NCI-H345 treated with DMSO at 0.1 percent for 48 hours (cell line): ENCODE measurements around the gene WNT7A.
"Not testable (repeated sequence)": the region's sequence is repeated elsewhere in the genome, so short reads cannot be mapped to it uniquely, and the experiment has no call there.

Experiments used
- DNase-seq: peaks from one replicate; lab custom pipeline; 2025; ENCODE audit not compliant: unreplicated experiment; lab: John Stamatoyannopoulos, UW

The WNT7A gene

GRCh38 chr3:13866041-13866965, 13.6 kb downstream of the WNT7A start:
- no peak for DNase-seq

GRCh38 chr3:13865581-13865980, 14.3 kb downstream of the WNT7A start:
- DNase-seq = no peak

GRCh38 chr3:13865106-13865505, 14.8 kb downstream of the WNT7A start:
- no peak for DNase-seq

GRCh38 chr3:13863965-13864595, 15.8 kb downstream of the WNT7A start:
- DNase-seq = no peak

GRCh38 chr3:13863382-13863952, 16.4 kb downstream of the WNT7A start:
- no peak for DNase-seq

- DNase-seq = no peak
Measured at GRCh38 chr3:13861461-13861860, 18.4 kb downstream of the WNT7A start.

- no peak for DNase-seq
Measured at GRCh38 chr3:13860001-13860400, 19.9 kb downstream of the WNT7A start.

GRCh38 chr3:13858768-13859520, 20.9 kb downstream of the WNT7A start:
- DNase-seq = no peak

- DNase-seq = no peak
Measured at GRCh38 chr3:13857702-13858380, 22.0 kb downstream of the WNT7A start.

GRCh38 chr3:13856628-13857027, 23.2 kb downstream of the WNT7A start:
- DNase-seq = not testable (repeated sequence)

GRCh38 chr3:13856006-13856405, 23.9 kb downstream of the WNT7A start:
- DNase-seq = no peak

GRCh38 chr3:13854492-13854891, 25.4 kb downstream of the WNT7A start:
- DNase-seq = no peak

- no peak for DNase-seq
Measured at GRCh38 chr3:13853978-13854296, 25.9 kb downstream of the WNT7A start.

- DNase-seq = no peak
Measured at GRCh38 chr3:13853256-13853977, 26.5 kb downstream of the WNT7A start.

GRCh38 chr3:13852638-13853009, 27.2 kb downstream of the WNT7A start:
- DNase-seq = no peak

- no peak for DNase-seq
Measured at GRCh38 chr3:13851997-13852637, 27.8 kb downstream of the WNT7A start.

- no peak for DNase-seq
Measured at GRCh38 chr3:13851091-13851849, 28.6 kb downstream of the WNT7A start.

GRCh38 chr3:13850161-13850945, 29.5 kb downstream of the WNT7A start:
- no peak for DNase-seq
